CD4-positive, alpha-beta T cell treated with Interleukin-1 beta for 1 hour (primary cell): ENCODE results near the gene COL9A2.

Experiments
- DNase-seq, 2 donors: peaks; one replicate each; pipeline ENCODE4 v3.0.0-alpha.2; 2020 to 2022

Gene COL9A2

GRCh38 chr1:40256401-40257084, 60.5 kb downstream of the COL9A2 start:
- DNase-seq = no peak

GRCh38 chr1:40255231-40255630, 61.9 kb downstream of the COL9A2 start:
- DNase-seq = no peak

GRCh38 chr1:40252601-40253000, 64.5 kb downstream of the COL9A2 start:
- no peak for DNase-seq

GRCh38 chr1:40251456-40251855, 65.6 kb downstream of the COL9A2 start:
- no peak for DNase-seq
